Activated naive CD8-positive, alpha-beta T cell (primary cell): ENCODE results near the gene GLIS2.

Experiments used
- H3K27ac Mint-ChIP-seq: one replicate; pipeline ENCODE4 v1.8.0; 2021; ENCODE audit warnings: mixed read lengths
- H3K27me3 Mint-ChIP-seq: one replicate; pipeline ENCODE4 v1.8.0; 2021; ENCODE audit warnings: mixed read lengths
- H3K36me3 Mint-ChIP-seq: one replicate; pipeline ENCODE4 v1.8.0; 2021; ENCODE audit warnings: mixed read lengths
- H3K4me1 Mint-ChIP-seq: one replicate; pipeline ENCODE4 v1.8.0; 2021; ENCODE audit warnings: low read depth, mixed read lengths
- H3K4me3 Mint-ChIP-seq: one replicate; pipeline ENCODE4 v1.8.0; 2021; ENCODE audit warnings: mild to moderate bottlenecking, mixed read lengths
- H3K9me3 Mint-ChIP-seq: one replicate; pipeline ENCODE4 v1.8.0; 2021; ENCODE audit warnings: low read depth, mixed read lengths

GLIS2 gene

DNA sequence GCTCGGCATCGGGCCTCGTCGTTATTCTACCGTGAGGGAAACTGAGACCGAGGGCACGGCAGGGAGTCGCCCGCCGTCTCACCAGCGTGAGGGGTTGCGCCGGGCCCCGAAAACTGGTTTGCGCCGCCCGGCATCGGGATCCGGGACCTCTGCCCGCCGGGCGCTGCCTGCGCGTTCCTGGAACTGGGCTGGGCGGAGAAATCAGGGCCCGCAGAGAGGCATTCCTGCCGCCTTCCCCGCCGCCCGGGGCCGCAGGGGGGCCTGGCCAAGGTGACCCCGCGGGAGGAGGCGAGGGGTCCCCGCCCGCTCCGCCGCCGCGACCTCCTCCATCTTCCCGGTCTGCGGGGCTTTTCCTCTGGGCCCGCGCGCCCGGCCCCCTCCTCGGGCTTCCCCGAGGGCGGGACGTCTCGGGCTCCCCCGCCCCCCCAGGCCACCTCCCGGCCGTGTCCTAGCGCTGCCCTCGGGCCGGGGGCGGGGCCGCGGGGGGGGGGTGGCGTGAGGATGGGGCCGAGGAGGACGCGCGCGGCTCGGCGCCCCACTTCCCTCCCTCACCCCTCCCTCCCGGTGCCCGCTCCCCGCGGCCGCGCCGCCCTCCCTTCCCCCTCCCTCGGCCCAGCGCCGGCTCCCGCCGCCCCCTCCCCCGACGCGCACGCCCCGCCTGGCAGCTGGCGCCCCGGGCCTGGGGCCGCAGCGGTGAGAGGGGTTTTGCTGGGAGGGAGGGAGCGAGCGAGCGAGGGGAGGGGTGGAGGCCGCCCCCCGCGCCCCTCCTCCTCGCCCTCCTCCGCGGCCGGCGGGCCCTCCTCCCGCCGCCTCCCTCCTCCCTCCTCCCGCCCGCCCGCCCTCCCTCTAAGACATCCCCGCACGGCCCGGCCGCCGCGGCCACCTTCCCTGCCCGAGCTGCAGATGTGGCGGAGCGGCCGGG, at the start of gene GLIS2:
TSS of gene GLIS2 (plus strand) at position 882 of the 922 bp plus-strand sequence. CDS start 16,214 bp downstream, outside the sequence.
- Mint-ChIP-seq H3K27me3 (peaks cover 7% of the 10 kb centered on the region), H3K9me3 (no peaks in the 10 kb centered on the region), H3K4me3 (peak within 1 kb of the TSS; percentile 90), H3K27ac (peak within 1 kb of the TSS; percentile 64), H3K36me3 (no peaks in the 10 kb centered on the region), H3K4me1 (peaks cover 15% of the 10 kb centered on the region)

DNA sequence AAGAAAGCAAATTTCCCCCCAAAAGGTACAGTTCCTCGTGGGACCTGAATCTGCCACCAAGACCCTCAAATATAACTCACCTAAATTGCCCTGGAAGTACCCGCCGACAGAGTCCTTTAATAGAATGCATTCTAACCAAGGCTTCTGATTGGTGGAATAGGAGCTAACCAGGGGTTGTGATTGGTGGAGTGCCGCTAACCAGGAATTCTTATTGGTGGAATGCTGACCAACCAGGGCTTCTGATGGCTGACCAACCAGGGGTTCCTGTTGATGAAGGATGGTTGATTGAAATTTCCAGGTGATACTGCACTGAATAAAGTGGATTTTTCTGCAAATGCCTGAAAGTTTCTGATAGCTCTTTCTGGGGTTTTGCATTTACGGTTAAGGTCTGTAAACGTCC, 49.5 kb upstream of the GLIS2 start:
- Mint-ChIP-seq H3K4me1 (peaks cover 16% of the 10 kb centered on the region), H3K27me3 (no peaks in the 10 kb centered on the region), H3K9me3 (no peaks in the 10 kb centered on the region), H3K27ac (no peak overlapping the region), H3K4me3 (no peak overlapping the region), H3K36me3 (peaks cover 4% of the 10 kb centered on the region)

DNA sequence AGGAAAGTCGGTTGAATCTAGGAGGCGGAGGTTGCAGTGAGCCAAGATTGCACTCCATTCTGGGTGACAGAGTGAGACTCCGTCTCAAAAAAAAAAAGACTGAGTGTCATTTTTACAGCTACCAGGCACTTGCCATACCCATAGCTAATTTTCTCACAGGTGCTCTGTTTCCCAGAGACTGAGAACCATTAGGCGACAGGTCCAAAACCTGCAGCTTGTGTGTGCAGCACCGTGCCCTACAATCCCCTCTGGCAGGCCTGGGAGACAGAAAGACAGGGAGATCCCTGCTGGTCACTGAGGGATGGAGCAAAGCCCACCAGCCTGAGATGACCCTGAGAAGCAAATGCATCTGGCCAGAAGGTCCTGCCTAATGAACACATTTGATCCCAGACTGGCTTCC, 45.8 kb upstream of the GLIS2 start:
- Mint-ChIP-seq H3K4me3 (peak overlapping the region; percentile 88), H3K36me3 (no peaks in the 10 kb centered on the region), H3K27me3 (no peaks in the 10 kb centered on the region), H3K4me1 (peaks cover 14% of the 10 kb centered on the region), H3K27ac (peak overlapping the region; percentile 50), H3K9me3 (no peaks in the 10 kb centered on the region)

DNA sequence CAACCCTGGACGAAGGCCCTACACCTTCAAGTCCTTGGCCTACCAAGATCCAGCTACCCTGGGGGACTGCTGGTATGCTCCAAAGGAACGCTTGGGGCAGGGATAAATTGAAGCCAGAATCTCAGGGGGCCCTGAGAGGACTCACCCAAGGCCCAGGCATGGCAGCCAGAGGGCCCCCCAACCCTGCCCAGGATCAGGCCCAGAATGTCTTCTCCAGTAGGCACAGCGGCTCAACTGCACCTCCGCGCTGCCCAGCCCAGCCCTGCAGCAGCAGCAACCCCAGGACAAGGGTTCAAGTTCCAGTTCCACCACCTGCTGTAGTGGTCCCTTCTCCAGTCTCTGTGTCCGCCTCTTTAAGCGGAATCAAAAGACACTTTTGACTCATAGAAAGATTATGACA, 45.3 kb upstream of the GLIS2 start:
- Mint-ChIP-seq H3K9me3 (no peaks in the 10 kb centered on the region), H3K36me3 (no peaks in the 10 kb centered on the region), H3K4me1 (peaks cover 14% of the 10 kb centered on the region), H3K27ac (peak overlapping the region; percentile 94), H3K4me3 (peak overlapping the region; percentile 88), H3K27me3 (no peaks in the 10 kb centered on the region)

DNA sequence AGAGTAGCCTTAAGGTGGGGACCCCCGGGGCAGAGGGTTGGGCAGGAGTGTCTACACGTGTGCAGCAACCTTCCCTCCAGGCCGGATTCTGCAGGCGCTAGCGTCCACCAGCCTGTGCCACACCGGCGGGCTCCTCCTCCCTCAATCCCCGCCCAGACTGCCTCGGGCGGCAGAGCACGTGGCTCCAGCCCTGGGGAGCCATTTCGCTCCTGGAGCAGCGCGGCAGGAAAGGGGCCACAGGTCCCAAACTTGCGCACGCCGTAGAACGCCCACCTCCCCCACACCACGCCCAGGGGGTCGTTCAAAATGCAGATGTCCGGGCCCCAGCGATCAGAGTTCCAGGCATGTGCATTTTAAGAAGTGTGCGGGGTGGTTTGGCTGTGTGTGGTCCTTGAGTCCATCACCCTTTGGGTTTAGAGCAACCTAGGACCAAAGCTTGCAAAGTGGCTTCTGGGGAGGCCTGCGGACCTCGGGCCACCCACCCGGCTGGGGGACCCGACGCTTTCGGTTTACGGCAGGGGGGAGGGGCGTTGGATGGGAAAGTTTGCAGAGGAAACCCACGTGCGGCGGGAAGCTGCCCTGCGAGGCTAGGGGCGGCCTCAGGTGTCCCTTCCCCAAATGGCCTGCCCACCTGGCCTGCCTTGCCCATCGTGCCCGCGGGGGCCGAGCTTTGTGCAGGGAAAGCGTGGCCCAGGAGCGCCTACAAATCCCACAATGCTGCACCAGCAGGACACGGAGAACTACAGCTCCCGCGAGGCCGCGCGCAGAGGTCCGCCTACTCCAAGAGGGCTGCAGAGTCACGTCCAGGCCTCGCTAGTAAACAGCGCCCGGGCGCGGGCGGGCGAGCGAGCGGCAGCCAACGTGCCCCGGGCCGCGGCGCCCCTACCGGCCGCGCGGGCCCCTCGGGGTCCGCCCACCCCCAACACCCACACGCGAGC, 44.4 kb upstream of the GLIS2 start:
- Mint-ChIP-seq H3K4me1 (peaks cover 11% of the 10 kb centered on the region), H3K27ac (peak overlapping the region; percentile 94), H3K4me3 (peak overlapping the region; percentile 88), H3K9me3 (no peaks in the 10 kb centered on the region), H3K36me3 (no peaks in the 10 kb centered on the region), H3K27me3 (no peaks in the 10 kb centered on the region)

DNA sequence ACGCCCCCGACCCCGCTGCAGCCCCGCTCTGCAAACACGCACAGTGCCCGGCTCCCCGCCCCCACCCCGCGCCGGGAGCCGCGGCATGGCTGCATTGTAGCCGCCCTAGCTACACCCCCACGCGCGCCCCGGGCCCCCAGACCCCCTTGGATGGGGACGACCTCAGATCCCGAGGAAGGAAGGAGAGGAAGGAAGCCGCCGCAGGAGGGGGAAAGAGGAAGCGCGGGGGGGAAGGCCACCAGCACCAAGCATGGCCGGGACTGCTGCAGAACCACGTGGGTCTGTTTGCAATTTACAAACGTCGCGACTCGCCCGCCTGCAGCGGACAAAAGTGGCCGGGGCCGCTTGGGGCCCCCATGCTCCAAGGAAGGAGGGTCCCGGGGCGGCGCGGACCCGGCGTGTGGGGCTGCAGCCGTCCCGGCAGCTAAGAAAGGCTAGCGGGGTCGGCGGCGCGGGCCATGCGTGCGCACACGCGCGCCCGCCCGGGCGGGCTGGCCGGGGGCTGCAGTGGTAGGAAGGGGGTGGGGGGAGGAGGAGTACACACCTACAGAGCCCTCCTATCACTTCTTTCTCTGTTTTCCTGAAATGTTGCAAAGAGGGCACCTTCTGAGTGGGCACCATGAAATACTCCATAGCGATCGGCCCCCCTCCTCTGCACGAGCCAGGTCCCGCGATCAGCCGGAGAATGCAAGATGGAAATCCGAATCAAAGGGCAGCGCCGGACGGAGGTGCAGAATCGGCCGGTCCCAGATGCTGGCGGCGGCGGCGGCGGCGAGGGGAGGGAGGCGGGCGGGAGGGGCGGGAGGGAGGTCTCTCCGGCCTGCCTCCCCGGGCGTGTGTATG, 43.5 kb upstream of the GLIS2 start:
- no peaks in the 10 kb centered on the region for H3K36me3 Mint-ChIP-seq
- peak overlapping the region; percentile 88 for H3K27ac Mint-ChIP-seq
- no peaks in the 10 kb centered on the region for H3K27me3 Mint-ChIP-seq
- peaks cover 11% of the 10 kb centered on the region for H3K4me1 Mint-ChIP-seq
- peak overlapping the region; percentile 92 for H3K4me3 Mint-ChIP-seq
- no peaks in the 10 kb centered on the region for H3K9me3 Mint-ChIP-seq

DNA sequence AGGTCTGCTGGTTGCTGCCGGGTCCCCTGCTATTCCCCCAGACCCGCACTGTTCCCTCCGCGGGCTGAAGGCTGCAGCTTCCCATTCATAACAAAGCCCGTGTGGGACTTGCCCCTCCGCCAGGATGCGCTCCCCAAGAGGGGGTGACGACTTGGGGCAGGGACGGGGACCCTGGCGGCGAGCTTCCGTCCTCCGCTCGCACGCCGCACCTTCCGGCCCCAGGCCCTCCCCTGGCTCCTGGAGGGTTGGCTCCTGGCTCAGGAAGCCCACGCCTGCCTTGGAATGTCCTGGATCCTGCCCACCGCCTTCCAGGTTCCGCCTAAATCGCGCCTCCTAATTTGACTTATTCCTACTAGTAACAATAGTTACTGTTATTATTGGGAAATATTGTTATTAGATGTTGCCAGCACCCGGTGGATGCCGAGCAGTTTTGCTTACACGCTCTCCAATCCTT, 42.0 kb upstream of the GLIS2 start:
- Mint-ChIP-seq H3K4me3 (peak overlapping the region; percentile 87), H3K4me1 (peaks cover 6% of the 10 kb centered on the region), H3K36me3 (no peaks in the 10 kb centered on the region), H3K27me3 (no peaks in the 10 kb centered on the region), H3K9me3 (no peaks in the 10 kb centered on the region), H3K27ac (peak overlapping the region; percentile 61)

DNA sequence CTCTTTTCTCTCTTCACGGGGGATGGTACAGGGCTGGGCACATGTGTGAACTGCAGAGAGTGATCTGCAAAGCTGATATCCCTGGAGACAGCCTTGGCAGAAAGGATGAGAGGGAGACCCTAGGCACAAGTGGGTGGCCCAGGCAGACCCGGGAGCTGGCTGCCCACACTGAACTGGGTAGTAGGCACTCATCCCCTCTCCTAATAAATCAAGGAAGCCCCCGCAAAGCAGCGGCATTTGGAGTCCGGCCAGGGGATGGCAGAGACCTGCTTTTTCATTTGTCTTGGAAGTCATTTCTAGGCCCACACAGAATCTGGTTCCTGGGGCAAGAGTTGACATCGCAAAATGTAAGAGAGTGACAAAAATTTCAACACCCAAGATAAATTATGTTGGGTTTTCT, 40.0 kb upstream of the GLIS2 start:
- Mint-ChIP-seq H3K4me3 (no peak overlapping the region), H3K9me3 (no peaks in the 10 kb centered on the region), H3K36me3 (no peaks in the 10 kb centered on the region), H3K27ac (no peak overlapping the region), H3K4me1 (peaks cover 3% of the 10 kb centered on the region), H3K27me3 (no peaks in the 10 kb centered on the region)

DNA sequence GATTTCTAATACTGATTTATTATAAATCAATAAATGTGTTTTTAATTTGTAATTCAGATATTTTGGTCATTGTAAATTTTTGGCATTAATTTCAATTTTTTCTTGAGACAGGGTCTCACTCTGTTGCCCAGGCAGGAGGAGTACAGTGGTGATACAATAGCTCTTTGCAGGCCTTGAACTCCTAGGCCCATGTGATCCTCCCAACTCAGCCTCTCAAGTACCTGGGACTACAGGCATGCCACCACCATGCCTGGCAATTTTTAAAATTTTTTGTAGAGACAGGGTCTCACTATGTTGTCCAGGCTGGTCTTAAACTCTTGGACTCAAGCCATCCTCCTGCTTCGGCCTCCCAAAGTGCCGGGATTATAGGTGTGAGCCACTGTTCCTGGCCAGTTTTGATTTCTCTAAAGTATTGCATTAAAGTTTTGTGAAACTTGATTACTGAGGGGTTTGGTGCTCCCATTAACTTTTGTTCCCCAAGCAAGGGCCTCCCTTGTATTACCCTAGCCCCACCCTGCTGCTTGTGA, 37.8 kb upstream of the GLIS2 start:
- Mint-ChIP-seq H3K4me1 (peaks cover 2% of the 10 kb centered on the region), H3K27ac (no peak overlapping the region), H3K4me3 (no peak overlapping the region), H3K9me3 (no peaks in the 10 kb centered on the region), H3K36me3 (no peaks in the 10 kb centered on the region), H3K27me3 (no peaks in the 10 kb centered on the region)

DNA sequence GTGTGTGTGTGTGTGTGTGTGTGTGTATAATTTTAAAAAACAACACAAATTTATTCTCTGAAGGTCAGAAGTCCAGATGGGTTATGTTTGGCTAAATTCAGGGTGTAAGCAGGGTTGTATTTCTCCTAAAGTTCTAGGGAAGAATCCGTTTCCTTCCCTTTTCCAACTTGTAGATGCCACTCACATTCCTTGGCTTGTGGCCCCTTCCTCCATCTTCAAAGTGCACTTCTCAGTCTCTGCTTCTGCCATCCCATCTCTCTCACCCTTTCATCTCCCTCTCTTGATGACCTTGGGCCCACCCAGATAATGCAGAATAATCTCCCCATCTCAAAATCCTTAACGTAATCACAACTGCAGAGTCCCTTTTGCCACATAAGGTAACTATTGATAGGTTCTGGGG, 35.2 kb upstream of the GLIS2 start:
- Mint-ChIP-seq H3K9me3 (no peaks in the 10 kb centered on the region), H3K27ac (no peak overlapping the region), H3K4me3 (no peak overlapping the region), H3K4me1 (no peaks in the 10 kb centered on the region), H3K36me3 (no peaks in the 10 kb centered on the region), H3K27me3 (peaks cover 9% of the 10 kb centered on the region)

DNA sequence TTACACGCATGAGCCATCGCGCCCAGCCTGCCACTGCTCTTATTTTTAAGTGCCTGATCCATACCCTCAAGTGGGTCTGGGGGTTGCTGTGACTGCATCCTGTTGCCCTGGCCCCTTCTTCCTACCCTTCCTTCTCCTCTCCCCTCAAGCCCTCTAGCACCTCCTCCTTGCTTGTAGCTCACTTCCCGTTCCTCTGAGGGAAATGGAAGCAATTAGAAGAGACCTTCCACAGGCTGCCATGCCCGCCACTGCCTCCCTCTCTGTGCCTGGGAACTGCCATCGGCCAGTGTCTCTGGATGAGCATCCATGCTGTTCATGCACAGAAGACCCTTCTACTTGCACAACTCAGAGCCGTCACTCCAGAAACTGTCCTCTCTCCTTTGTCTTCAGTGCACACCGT, 32.4 kb upstream of the GLIS2 start:
- no peaks in the 10 kb centered on the region for H3K36me3 Mint-ChIP-seq
- H3K9me3 Mint-ChIP-seq, result no peaks in the 10 kb centered on the region
- H3K27ac Mint-ChIP-seq, result no peak overlapping the region
- H3K27me3 Mint-ChIP-seq, result peaks cover 9% of the 10 kb centered on the region
- peak overlapping the region; percentile 20 for H3K4me3 Mint-ChIP-seq
- peaks cover 7% of the 10 kb centered on the region for H3K4me1 Mint-ChIP-seq

DNA sequence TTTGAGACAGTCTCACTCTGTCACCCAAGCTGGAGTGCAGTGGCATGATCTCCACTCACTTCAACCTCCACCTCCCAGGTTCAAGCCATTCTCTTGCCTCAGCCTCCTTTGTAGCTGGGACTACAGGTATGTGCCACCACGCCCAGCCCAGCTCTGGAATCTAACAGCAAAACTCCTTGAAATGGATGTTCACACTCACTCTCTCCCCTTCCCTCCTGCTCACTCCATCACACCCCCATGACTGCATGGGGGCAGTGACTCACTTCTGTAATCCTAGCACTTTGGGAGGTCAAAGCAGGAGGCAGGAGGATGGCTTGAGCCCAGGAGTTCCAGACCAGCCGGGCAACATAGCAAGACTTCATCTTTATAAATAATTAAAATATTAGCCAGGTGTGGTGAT, 31.9 kb upstream of the GLIS2 start:
- H3K27me3 Mint-ChIP-seq, result peaks cover 9% of the 10 kb centered on the region
- H3K4me1 Mint-ChIP-seq, result peaks cover 10% of the 10 kb centered on the region
- no peaks in the 10 kb centered on the region for H3K36me3 Mint-ChIP-seq
- no peak overlapping the region for H3K27ac Mint-ChIP-seq
- H3K9me3 Mint-ChIP-seq, result no peaks in the 10 kb centered on the region
- H3K4me3 Mint-ChIP-seq, result no peak overlapping the region

DNA sequence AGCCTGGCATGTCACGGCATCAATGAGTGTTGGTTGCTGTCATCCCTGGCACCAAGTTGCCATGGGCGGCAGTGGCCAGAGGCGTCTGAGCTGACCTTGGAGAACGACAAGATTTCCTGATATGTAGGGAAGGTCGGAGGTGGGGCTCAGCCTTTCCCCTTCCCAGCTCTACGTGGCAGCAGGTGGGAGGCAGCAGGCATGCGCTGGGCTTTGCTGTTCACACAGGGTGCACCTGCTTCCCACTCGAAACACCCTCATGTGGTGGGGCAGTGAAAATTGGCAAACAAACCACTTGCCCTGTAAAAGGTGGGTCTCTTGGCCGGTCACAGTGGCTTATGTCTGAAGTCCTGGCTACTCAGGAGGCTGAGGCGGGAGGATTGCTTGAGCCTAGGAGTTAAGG, 30.7 kb upstream of the GLIS2 start:
- Mint-ChIP-seq H3K36me3 (no peaks in the 10 kb centered on the region), H3K4me3 (no peak overlapping the region), H3K9me3 (no peaks in the 10 kb centered on the region), H3K27ac (no peak overlapping the region), H3K27me3 (peaks cover 9% of the 10 kb centered on the region), H3K4me1 (peaks cover 10% of the 10 kb centered on the region)
